Thymus (tissue), 14 donors: ENCODE measurements around the gene MAVS. TPM values are rescaled to one million over a fixed set of nuclear protein-coding genes. Genes with fewer than 3 reads are reported as not detected.

ENCODE experiments used
- DNase-seq, 9 donors: peaks; one replicate each; pipeline ENCODE4 v3.0.0-alpha.2; 2013; ENCODE audit warnings: low spot score in 9 of 9, low read depth in 6 of 9, missing footprints in 1 of 9
- H3K27ac ChIP-seq, 2 donors: one replicate each; pipeline ENCODE4 v1.5.1; 2013; ENCODE audit warnings: control low read depth in 1 of 2, low read depth in 1 of 2, low read length in 1 of 2, mild to moderate bottlenecking in 1 of 2, moderate library complexity in 1 of 2
- H3K27me3 ChIP-seq, 2 donors: one replicate each; pipeline ENCODE4 v1.5.1; 2013; ENCODE audit warnings: low read length in 1 of 2; ENCODE audit not compliant: control insufficient read depth in 2 of 2, insufficient read depth in 1 of 2
- H3K36me3 ChIP-seq, 2 donors: one replicate each; pipeline ENCODE4 v1.5.1; 2013; ENCODE audit warnings: low read length in 1 of 2, mild to moderate bottlenecking in 1 of 2, moderate library complexity in 1 of 2; ENCODE audit not compliant: control insufficient read depth in 2 of 2, insufficient read depth in 2 of 2
- H3K4me1 ChIP-seq, 2 donors: one replicate each; pipeline ENCODE4 v1.5.1; 2013; ENCODE audit warnings: low read length in 2 of 2; ENCODE audit not compliant: control insufficient read depth in 2 of 2, insufficient read depth in 2 of 2
- H3K4me3 ChIP-seq, 2 donors: one replicate each; pipeline ENCODE4 v1.5.1; 2013; ENCODE audit warnings: low read length in 2 of 2, control low read depth in 1 of 2, mild to moderate bottlenecking in 1 of 2
- H3K9me3 ChIP-seq, 2 donors: one replicate each; pipeline ENCODE4 v1.5.1; 2013; ENCODE audit warnings: low read length in 1 of 2, mild to moderate bottlenecking in 1 of 2; ENCODE audit not compliant: control insufficient read depth in 2 of 2, insufficient read depth in 1 of 2
- WGBS: extraction: QIAGEN DNeasy Blood & Tissue Kit; methylation state at CpG from one replicate; pipeline ENCODE4 v1.1.7; 2013; 5-methylcytosine and 5-hydroxymethylcytosine counted together
- long read RNA-seq, 10 donors: transcript quantifications; one replicate each; lab custom pipeline, GENCODE V29; 2026
- polyA plus RNA-seq: library from polyadenylated mRNA; stranded (reverse); fragments of 200-250 nt; gene quantifications from one replicate; pipeline ENCODE4 v1.2.3, GENCODE V29; 2013
- total RNA-seq: library from RNA; stranded (reverse); fragments of 120-200 nt; gene quantifications from one replicate; pipeline ENCODE4 v1.2.4, GENCODE V29; 2013
- donor health status: healthy.

The MAVS gene
- total RNA-seq: 8.1 TPM
- 18.8 TPM for polyA plus RNA-seq
- long read RNA-seq, donor 1, full-length matches to known transcripts: 1 of 1 reads
- long read RNA-seq, donor 1, partial matches to known transcripts: 0 of 1 reads
- long read RNA-seq, donor 1, other reads (novel, unspliced or antisense): 0 of 1 reads
- long read RNA-seq, donor 2, full-length matches to known transcripts: 9 of 22 reads
- long read RNA-seq, donor 2, partial matches to known transcripts: 13 of 22 reads
- long read RNA-seq, donor 2, other reads (novel, unspliced or antisense): 0 of 22 reads
- long read RNA-seq, donor 3, full-length matches to known transcripts: 3 of 3 reads
- long read RNA-seq, donor 3, partial matches to known transcripts: 0 of 3 reads
- long read RNA-seq, donor 3, other reads (novel, unspliced or antisense): 0 of 3 reads
- long read RNA-seq, donor 4, full-length matches to known transcripts: 1 of 31 reads
- long read RNA-seq, donor 4, partial matches to known transcripts: 30 of 31 reads
- long read RNA-seq, donor 4, other reads (novel, unspliced or antisense): 0 of 31 reads
- long read RNA-seq, donor 5, full-length matches to known transcripts: 1 of 13 reads
- long read RNA-seq, donor 5, partial matches to known transcripts: 12 of 13 reads
- long read RNA-seq, donor 5, other reads (novel, unspliced or antisense): 0 of 13 reads
- long read RNA-seq, donor 6, full-length matches to known transcripts: 2 of 2 reads
- long read RNA-seq, donor 6, partial matches to known transcripts: 0 of 2 reads
- long read RNA-seq, donor 6, other reads (novel, unspliced or antisense): 0 of 2 reads
- long read RNA-seq, donor 7, full-length matches to known transcripts: 2 of 2 reads
- long read RNA-seq, donor 7, partial matches to known transcripts: 0 of 2 reads
- long read RNA-seq, donor 7, other reads (novel, unspliced or antisense): 0 of 2 reads
- long read RNA-seq, donor 8, full-length matches to known transcripts: 1 of 1 reads
- long read RNA-seq, donor 8, partial matches to known transcripts: 0 of 1 reads
- long read RNA-seq, donor 8, other reads (novel, unspliced or antisense): 0 of 1 reads
- long read RNA-seq, donor 9, full-length matches to known transcripts: 2 of 8 reads
- long read RNA-seq, donor 9, partial matches to known transcripts: 6 of 8 reads
- long read RNA-seq, donor 9, other reads (novel, unspliced or antisense): 0 of 8 reads
- long read RNA-seq, donor 10, full-length matches to known transcripts: 3 of 3 reads
- long read RNA-seq, donor 10, partial matches to known transcripts: 0 of 3 reads
- long read RNA-seq, donor 10, other reads (novel, unspliced or antisense): 0 of 3 reads

GRCh38 chr20:3846740-3847428, at the start of gene MAVS:
Gene MAVS (plus strand): TSS chr20:3846834. CDS start chr20:3854625, 7,791 bp downstream.
- H3K36me3 ChIP-seq: no peaks in the 10 kb centered on the region
- under 1% methylated on average over 72 of the region's 72 CpGs for WGBS

GRCh38 chr20:3797226-3797545, 49.4 kb upstream of the MAVS start:
- 96% methylated on average over 5 of the region's 5 CpGs for WGBS
- peaks cover 26 to 33% of the 10 kb centered on the region in 2 donors for H3K36me3 ChIP-seq

More at GRCh38 chr20:3846740-3847428, at the start of gene MAVS:
- Histone ChIP-seq H3K27ac (peak within 1 kb of the TSS; percentile 60 to 83), H3K27me3 (no peaks in the 10 kb centered on the region), H3K4me3 (peak within 1 kb of the TSS; percentile 75 to 93), H3K4me1 (peaks cover 7 to 14% of the 10 kb centered on the region in 2 donors), H3K9me3 (peaks cover 0 to 7% of the 10 kb centered on the region in 2 donors)
- peak; percentile 49 to 90 (median 76) for DNase-seq

DNA sequence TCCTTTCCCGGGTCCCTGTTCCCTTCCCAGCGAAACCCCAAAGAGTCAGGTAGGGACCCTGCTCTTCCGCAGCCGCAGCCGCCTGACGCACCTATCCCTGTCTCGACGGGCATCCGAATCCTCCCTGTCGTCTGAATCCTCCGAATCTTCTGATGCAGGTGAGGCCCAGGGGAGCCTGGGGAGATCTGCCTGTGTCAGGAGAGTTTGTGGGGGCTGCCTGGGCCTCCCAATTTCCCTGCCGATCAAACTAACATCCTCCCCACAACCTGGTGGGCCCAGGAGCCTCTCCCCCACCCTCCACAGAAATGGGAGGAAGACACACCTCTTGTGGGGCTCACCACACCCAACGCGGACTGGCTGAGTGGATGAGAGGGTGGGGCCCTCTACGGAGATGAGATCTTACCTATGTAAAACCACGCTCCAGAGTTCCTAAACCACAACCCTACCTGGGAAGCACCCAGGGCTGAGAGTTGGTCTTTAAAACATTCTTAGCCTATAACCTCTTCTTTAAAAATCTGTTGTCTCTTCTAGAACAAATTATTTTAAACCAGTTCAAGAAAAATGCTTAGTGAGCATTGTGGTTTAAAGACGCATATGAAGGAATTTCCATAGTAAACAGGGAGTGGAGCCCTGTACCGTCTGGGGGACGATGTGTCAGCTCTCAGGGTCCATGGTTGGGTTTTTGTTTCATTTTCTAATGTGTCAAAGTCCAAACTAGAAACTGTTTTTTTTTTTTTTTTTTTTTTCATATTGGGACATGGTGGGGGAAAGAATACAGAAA, 48.9 kb upstream of the MAVS start:
- peak in 1 of 9 donors; percentile 65 for DNase-seq
- peak overlapping the region; percentile 7 to 59 for H3K4me3 ChIP-seq
- H3K4me1 ChIP-seq: peaks cover 35 to 48% of the 10 kb centered on the region in 2 donors
- H3K27me3 ChIP-seq: no peaks in the 10 kb centered on the region
- H3K9me3 ChIP-seq: no peaks in the 10 kb centered on the region
- WGBS: 65% methylated on average over 19 of the region's 19 CpGs
- H3K36me3 ChIP-seq: peaks cover 32 to 39% of the 10 kb centered on the region in 2 donors
- peak overlapping the region; percentile 74 to 95 for H3K27ac ChIP-seq

More at GRCh38 chr20:3797226-3797545, 49.4 kb upstream of the MAVS start:
- no peaks in the 10 kb centered on the region for H3K9me3 ChIP-seq
- no peak for DNase-seq
- peak overlapping the region in 1 of 2 donors; percentile 64 for H3K27ac ChIP-seq
- H3K27me3 ChIP-seq: no peaks in the 10 kb centered on the region
- peak overlapping the region; percentile 59 to 83 for H3K4me3 ChIP-seq
- H3K4me1 ChIP-seq: peaks cover 35 to 48% of the 10 kb centered on the region in 2 donors

DNA sequence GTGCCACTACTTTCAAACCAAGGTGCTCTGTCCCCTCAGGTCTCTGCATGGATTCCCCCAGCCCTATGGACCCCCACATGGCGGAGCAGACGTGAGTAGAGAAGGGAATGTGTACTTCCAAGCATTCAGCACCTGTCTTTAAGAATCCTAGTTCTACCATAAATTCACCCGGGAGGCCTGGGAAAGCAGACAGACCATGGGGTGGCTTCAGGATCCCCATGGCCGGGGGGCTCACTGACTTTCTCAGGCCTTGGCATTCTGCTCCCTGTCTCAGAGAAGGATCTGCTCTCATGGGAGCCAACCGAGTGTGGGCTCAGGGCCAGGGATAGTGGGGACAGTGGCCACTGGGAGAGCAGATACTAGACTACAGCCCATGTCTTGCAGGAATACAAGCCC, 48.3 kb upstream of the MAVS start:
- H3K27me3 ChIP-seq: no peaks in the 10 kb centered on the region
- peaks cover 38 to 45% of the 10 kb centered on the region in 2 donors for H3K36me3 ChIP-seq
- DNase-seq: no peak
- H3K4me3 ChIP-seq: no peak overlapping the region
- H3K9me3 ChIP-seq: peaks cover 0 to 3% of the 10 kb centered on the region in 2 donors
- H3K4me1 ChIP-seq: peaks cover 35 to 48% of the 10 kb centered on the region in 2 donors
- WGBS: 93% methylated on average over 5 of the region's 5 CpGs
- H3K27ac ChIP-seq: peak overlapping the region; percentile 74 to 95

- 92% methylated on average over 3 of the region's 3 CpGs for WGBS
- H3K36me3 ChIP-seq: peaks cover 43 to 50% of the 10 kb centered on the region in 2 donors
- peaks cover 0 to 3% of the 10 kb centered on the region in 2 donors for H3K9me3 ChIP-seq
- no peaks in the 10 kb centered on the region for H3K27me3 ChIP-seq
- H3K4me3 ChIP-seq: no peak overlapping the region
- peaks cover 35 to 48% of the 10 kb centered on the region in 2 donors for H3K4me1 ChIP-seq
- DNase-seq: no peak
- H3K27ac ChIP-seq: peak overlapping the region; percentile 84 to 95
These were observed 47.8 kb upstream of the MAVS start for GRCh38 chr20:3798908-3799248.

DNA sequence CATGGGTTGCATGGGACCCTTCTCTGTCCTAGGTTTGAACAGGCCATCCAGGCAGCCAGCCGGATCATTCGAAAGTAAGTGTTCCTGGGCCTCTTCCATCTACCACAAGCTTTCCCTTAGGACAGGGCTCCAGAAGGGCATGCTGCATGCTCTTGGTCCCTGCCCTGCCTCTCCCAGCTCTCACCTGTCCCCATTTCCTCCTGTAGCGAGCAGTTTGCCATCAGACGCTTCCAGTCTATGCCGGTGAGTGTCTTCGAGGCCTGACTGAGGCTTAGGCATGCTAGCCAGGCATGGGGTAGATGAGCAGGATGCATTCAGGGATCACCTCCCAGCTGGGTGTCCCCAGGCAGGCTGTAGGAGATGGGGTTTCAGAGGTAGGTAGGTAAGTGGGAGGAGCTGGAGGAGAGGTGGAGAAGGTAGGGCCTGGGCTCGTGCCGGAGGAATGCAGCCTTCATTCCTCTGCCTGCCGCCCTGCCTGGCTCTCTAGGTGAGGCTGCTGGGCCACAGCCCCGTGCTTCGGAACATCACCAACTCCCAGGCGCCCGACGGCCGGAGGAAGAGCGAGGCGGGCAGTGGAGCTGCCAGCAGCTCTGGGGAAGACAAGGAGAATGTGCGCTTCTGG, 46.3 kb upstream of the MAVS start:
- Histone ChIP-seq H3K4me3 (no peak overlapping the region), H3K36me3 (peaks cover 58 to 65% of the 10 kb centered on the region in 2 donors), H3K9me3 (peaks cover 0 to 3% of the 10 kb centered on the region in 2 donors), H3K27me3 (no peaks in the 10 kb centered on the region), H3K4me1 (peaks cover 35 to 44% of the 10 kb centered on the region in 2 donors), H3K27ac (no peak overlapping the region)
- WGBS: 99% methylated on average over 18 of the region's 18 CpGs
- DNase-seq: no peak

- Histone ChIP-seq H3K4me1 (peaks cover 35 to 40% of the 10 kb centered on the region in 2 donors), H3K27ac (no peak overlapping the region), H3K4me3 (no peak overlapping the region), H3K9me3 (peaks cover 0 to 3% of the 10 kb centered on the region in 2 donors), H3K36me3 (peaks cover 63 to 70% of the 10 kb centered on the region in 2 donors), H3K27me3 (no peaks in the 10 kb centered on the region)
- WGBS: 99% methylated on average over 8 of the region's 8 CpGs
- DNase-seq: no peak
These were observed 45.8 kb upstream of the MAVS start for GRCh38 chr20:3800878-3801260.
